ENCODE data around the gene LY6G5B.
A peak's percentile ranks its signal among the peaks of the same experiment; 100 is the strongest.
"Not testable (repeated sequence)": the region's sequence is repeated elsewhere in the genome, so short reads cannot be mapped to it uniquely, and the experiment has no call there.

Gene LY6G5B

DNA sequence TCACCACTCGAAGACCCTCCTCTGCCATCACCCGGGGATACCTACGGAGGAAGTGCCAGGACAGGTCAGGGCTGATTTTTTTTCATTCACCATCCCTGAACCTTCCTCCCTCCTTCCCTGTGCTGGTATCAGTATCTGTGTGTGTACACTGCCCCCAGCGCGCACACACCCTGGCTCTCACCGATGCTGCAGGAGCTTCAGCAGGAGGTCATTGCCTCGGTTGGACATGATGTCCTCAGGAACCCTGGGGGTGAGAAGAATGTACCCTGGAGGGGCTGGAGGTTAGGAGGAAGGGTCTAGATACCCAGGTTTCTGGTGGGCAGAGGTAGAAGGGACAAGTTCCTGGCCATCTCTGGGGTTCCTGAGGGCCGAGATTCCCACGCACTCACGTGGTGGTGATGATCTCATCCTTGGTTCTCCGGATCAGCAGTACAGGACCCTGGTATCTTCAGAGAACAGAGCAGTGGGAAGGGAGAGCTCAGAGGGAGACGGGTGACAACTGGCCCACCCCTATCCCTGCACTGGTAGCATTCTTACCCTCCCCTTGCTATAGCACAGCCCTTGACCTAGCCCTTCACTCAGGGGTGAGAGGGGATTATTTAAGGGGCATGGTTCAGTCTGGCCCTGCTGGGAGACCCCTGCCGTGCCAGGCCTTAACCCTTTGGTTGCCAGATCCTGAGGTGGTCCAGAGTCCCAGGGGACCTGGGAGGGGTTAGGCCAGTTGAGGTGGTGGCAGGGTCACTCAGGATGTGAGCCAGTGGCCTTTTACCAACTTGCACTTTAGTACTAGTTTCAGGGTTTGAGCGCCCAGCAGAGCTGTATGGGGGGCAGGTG is 18.3 kb downstream of the LY6G5B start:
- H3K27ac ChIP-seq = no peak overlapping the region
- no peak for DNase-seq (ENCODE audit: low read depth, low spot score)

DNA sequence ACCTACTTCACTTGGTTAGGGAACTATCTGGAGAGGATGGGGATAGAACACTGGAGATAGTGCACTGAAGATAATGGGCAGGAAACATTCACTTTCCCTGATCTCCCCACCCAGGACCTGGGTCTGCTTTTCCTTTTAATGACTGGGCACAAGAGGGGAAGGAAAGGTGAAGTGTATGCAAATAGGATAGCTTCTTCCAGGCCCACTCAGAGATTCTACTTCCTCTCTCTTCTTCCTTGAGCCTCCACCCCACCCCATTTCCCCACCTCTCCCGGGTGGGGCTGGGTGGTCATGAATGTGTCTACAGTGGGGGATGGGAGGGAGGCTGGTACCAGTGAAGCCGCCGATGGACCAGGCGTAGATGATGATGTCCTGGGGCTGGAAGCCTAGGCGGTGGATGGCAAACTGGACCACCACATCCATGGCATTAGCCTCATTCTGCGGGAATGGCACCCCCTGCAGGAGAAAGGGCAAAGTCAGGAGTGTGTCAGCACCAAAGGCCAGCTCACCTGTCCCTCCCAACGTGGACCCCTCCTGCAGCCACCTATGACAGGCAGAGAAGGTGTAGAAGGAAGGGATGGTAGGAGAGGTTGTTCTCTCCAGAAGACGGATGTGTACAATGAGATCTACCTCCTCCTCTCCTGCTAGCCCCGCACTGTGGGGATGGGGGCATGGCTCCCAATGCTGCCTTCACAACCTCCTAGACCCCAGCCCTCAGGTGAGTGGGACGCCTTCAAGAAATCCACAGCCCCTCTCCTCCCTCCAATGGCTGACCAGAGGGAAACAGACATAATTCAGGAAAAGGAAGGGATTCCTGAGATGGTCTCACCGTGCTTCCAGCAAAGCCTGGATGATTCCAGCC is 19.7 kb downstream of the LY6G5B start:
- H3K27ac ChIP-seq = no peak overlapping the region
- no peak for DNase-seq (ENCODE audit: low read depth, low spot score)

DNA sequence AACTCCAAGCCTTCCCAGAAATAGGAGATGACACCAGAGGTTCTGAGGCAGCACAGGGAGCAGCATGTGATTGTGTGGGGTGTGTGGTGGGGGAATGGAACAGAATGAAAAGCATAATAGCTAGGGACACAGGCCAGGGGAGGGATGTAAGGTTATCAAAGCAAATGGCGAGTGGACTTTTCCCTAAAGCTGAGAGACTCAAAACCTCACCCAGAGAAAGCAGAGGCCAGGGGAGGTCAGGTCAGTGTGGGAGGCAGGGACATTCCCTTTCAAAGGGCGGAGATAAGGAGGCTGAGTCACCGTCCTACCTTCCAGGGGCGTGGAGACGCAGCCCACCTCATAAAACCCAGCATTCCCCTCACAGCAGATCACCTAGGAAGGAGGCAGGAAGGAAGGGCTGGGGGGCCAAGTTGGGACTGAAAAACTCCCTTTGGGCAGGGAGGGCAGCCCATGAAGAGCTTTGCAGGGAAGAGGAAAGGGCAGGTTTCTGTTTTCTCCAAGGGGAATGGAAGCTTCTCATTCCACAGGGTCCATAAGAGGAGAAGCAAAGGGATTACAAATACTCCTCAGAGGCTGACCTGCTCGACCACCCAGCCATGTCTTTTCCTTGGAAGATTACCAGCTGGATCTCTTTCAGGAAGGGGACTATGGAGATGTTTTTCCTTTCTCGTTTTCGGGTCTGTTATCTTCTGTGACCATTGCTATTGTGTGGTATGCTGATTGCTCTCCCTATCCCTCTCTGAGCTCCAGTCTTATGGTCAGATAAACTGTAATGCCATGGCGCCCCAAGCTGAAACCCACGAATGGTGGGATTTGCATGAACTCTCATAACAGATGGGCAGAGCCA is 20.7 kb downstream of the LY6G5B start:
- H3K27ac ChIP-seq = no peak overlapping the region
- DNase-seq (ENCODE audit: low read depth, low spot score) = no peak

DNA sequence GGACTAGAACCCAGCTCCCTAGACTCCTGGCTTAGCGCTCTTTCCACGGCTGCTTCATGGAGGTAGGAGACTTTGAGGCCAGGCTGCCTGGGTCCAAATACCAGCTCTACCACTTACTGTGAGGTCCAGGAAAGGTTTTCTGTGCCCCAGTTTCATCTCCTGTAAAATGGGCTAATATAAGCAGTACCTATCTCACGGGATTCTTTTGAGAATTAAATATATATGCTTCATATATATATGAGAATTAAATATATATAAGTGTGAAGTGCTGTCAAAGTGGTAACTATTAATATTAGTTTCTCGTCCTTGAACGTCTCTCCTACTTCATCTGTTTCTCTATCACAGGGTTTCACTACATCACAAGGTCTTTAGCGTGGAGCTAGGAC is 21.3 kb downstream of the LY6G5B start:
- no peak overlapping the region for H3K27ac ChIP-seq

DNA sequence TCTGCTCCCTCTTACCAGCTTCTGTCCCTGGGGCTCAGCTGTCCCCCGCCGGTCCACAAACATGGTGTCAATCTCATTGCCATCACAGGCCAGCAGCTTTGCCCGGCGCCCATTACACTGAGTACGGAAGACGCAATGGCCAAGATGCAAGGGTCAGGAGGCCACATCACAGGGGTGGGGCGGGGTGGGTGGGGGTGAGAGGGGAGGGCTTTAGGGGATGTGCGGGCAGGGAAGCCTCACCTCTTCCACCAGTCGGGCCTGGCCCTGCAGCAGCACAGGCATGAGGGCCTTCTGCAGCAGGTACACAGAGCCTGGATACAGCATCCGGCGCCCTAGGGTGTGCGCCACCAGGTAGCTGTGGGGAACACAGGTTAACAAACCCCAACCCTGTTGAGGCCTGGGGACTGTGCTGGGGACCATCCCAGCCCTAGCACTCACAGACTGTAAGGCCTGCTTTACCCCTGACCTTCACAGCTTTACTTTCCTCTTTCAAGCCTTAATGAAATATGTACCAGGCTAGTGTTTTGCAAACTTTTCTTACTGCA is 21.9 kb downstream of the LY6G5B start:
- no peak for DNase-seq (ENCODE audit: low read depth, low spot score)
- no peak overlapping the region for H3K27ac ChIP-seq

More for the DNA sequence above, 21.3 kb downstream of the LY6G5B start:
- DNase-seq (ENCODE audit: low read depth, low spot score) = no peak

GRCh38 chr6:31692353-31692752 is 22.6 kb downstream of the LY6G5B start:
- no peak for DNase-seq (ENCODE audit: low read depth, low spot score)
- H3K27ac ChIP-seq = no peak overlapping the region

GRCh38 chr6:31692886-31693285 is 23.1 kb downstream of the LY6G5B start:
- no peak overlapping the region for H3K27ac ChIP-seq
- no peak for DNase-seq (ENCODE audit: low read depth, low spot score)

DNA sequence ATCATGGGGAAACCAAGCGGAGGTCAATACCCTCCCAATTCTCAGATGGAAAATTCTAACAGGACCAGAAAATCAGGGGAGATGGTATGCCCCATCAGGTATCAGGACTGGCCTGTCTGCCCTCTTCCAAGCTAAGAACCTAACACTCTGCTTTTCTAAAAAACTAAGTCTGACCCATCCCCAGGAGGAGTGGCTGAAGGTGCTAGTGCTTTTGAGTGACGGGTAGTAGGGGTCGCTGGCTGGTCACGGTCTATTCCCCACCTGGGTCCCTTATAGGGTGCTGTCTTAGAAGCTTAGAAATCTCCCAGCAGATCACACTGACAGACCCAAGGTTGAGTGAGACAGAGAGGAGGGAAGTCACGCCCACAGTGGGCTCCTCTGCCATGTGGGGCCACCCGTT is 23.8 kb downstream of the LY6G5B start:
- H3K27ac ChIP-seq = no peak overlapping the region
- no peak for DNase-seq (ENCODE audit: low read depth, low spot score)

DNA sequence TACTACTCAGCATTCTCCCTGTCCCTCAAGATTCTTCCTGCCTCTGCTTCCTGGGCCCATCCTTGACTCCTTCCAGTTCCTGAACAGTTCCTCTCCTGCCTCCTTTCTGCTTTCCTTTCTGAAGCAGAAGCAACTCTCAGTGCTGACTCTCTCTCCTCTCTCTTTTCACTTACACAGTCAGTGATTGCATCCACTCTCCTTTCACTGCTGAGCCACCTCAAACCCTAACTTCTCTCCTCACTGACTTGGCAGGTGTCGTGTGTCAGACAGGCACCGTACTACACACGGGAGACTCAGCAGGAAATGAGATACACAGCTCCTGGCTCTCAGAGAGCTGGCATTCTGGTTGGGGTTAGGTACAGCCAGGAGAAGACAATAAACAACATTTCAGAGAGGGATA is 27.8 kb downstream of the LY6G5B start:
- H3K27ac ChIP-seq = no peak overlapping the region
- no peak for DNase-seq (ENCODE audit: low read depth, low spot score)

DNA sequence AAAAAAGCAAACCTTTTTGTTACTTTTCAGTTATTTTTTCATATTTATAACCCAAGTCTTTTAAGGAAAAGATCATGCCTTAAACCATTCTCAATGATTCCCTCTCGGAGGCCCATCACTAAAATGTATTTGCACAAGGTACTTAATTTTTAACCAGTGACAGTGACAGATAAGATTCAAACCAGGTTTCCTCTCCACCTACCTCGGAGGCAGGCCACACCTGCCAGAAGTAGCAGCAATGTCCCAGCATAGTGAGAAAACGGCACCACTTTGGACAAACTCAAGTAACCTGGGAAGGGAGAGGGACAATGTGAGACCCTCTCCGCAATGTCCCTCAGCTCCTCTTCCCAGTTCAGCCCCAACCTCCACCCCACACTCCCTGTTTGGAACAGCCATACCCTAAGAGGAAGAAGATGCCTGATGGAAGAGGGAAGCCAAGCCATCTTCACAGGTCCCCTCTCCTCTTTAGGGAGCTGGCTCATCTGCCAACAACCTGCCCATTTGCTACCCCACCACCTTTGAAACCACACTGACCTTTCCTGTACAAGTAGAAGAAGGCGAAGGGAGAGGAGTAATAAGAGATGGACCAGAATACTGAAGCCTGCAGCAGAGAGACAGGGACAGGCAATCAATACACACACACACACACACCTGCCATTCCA is 31.1 kb downstream of the LY6G5B start:
- no peak for DNase-seq (ENCODE audit: low read depth, low spot score)
- no peak overlapping the region for H3K27ac ChIP-seq

DNA sequence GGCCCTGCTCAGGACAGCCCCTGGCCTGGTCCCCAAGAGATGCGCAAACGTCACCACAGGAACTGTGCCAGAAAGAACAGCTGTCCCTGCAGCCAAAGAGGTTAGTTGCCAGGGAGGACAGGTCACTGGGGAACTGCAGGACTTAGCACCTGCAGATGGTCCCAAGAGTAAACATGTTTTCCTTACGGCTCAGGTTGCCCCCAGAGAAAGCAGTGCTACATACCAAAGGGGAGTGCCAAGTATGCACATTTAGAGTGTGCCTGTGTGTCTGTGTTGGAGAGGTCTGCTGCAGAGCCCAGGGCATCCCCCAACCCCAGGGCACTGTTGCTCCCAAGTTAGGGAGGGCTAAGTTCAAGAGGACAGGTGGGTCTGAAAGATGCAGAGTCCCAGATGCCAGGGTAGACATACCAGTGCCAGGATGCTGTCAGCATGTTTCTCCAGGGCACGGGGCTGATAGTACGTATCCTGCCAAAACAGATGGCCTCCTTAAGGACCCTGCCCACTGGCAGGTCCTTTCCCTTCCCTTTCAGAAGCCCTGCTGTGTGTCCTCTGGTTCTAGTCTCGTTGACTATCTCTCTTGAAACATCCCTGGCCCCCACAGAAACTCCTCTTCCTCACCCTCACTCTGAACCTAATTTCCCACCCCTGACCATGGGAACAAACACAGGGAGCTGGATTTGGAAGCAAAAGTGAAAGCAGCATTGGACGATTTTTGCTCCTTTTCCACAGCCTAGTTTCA is 32.1 kb downstream of the LY6G5B start:
- H3K27ac ChIP-seq = no peak overlapping the region
- no peak for DNase-seq (ENCODE audit: low read depth, low spot score)

- DNase-seq (ENCODE audit: low read depth, low spot score) = no peak
- peak overlapping the region; percentile 74 for H3K27ac ChIP-seq
These were observed 32.6 kb downstream of the LY6G5B start for GRCh38 chr6:31702405-31702818.

GRCh38 chr6:31702819-31703716 is 33.3 kb downstream of the LY6G5B start, which contains the start of gene ABHD16A:
Gene ABHD16A, minus strand, starts transcription at chr6:31703324. Its CDS starts 43 bp downstream, at chr6:31703281.
- peak within 1 kb of the TSS; percentile 74 for H3K27ac ChIP-seq
- peak; percentile 83 for DNase-seq (ENCODE audit: low read depth, low spot score)

GRCh38 chr6:31705931-31706330 is 36.2 kb downstream of the LY6G5B start:
- no peak for DNase-seq (ENCODE audit: low read depth, low spot score)

DNA sequence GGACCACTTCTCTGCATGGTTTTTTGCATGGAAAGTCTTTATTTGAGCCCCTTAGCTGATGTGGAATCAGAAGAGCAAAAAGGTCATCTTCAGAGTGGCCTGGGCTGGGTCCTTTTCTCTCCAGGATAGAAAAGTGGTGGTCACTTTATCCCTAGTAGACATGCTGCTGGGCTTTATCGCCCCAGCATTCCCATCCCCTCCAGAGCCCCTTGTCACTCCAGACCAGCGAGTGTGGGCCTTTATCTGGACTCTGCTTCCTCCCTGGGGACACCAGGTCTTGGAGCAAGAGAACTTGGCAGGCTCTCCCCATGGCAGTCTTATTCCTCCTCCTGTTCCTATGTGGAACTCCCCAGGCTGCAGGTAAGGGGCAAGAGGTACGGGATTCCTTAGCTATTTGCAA is 36.8 kb downstream of the LY6G5B start, which contains the start of gene LY6G6F:
LY6G6F (plus strand) TSS at position 268 of the 400 bp plus-strand sequence; CDS start at position 309, 41 bp downstream.
- DNase-seq (ENCODE audit: low read depth, low spot score) = no peak
- H3K27ac ChIP-seq = no peak within 1 kb of the TSS

More at GRCh38 chr6:31705931-31706330, 36.2 kb downstream of the LY6G5B start:
- H3K27ac ChIP-seq = no peak overlapping the region

DNA sequence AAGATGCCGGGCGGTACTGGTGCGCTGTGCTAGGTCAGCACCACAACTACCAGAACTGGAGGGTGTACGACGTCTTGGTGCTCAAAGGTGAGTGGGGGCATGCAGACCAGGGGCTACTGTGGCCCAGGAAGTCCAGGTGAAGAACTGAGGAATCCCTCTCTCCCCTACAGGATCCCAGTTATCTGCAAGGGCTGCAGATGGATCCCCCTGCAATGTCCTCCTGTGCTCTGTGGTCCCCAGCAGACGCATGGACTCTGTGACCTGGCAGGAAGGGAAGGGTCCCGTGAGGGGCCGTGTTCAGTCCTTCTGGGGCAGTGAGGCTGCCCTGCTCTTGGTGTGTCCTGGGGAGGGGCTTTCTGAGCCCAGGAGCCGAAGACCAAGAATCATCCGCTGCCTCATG is 37.9 kb downstream of the LY6G5B start:
- no peak for DNase-seq (ENCODE audit: low read depth, low spot score)
- no peak overlapping the region for H3K27ac ChIP-seq

GRCh38 chr6:31708224-31708623 is 38.4 kb downstream of the LY6G5B start:
- H3K27ac ChIP-seq = no peak overlapping the region

DNA sequence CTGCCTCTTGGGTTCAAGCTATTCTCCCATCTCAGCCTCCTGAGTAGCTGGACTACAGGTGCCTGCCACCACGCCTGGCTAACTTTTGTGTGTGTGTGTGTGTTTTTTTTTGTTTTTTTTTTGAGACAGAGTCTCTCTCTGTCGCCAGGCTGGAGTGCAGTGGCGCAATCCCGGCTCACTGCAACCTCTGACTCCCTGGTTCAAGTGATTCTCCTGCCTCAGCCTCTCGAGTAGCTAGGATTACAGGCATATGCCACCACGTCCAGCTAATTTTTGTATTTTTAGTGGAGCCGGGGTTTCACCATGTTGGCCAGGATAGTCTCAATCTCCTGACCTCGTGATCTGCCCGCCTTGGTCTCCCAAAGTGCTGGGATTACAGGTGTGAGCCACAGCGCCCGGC is 39.4 kb downstream of the LY6G5B start:
- H3K27ac ChIP-seq; DNase-seq (ENCODE audit: low read depth, low spot score): not testable (repeated sequence)

More at GRCh38 chr6:31708224-31708623, 38.4 kb downstream of the LY6G5B start:
- DNase-seq (ENCODE audit: low read depth, low spot score) = no peak
